Epithelial cell of esophagus (primary cell): Measurements from ENCODE around the gene DDX27.

Source experiments
- DNase-seq: peaks from one replicate; pipeline ENCODE4 v3.0.0; 2010; ENCODE audit warnings: low read depth
- H3K4me3 ChIP-seq: 2 replicates; pipeline ENCODE4 v1.5.1; 2011; ENCODE audit warnings: mild to moderate bottlenecking, low read length, control low read depth
- TF ChIP-seq, protein P1 (sequence below): IDR thresholded peaks from 2 replicates; pipeline ENCODE4 v1.5.1; 2011; ENCODE audit warnings: low read depth, mild to moderate bottlenecking, low read length, control low read depth, inconsistent platforms; ENCODE audit not compliant: insufficient read depth; ENCODE audit errors: missing control alignments

Gene DDX27

DNA sequence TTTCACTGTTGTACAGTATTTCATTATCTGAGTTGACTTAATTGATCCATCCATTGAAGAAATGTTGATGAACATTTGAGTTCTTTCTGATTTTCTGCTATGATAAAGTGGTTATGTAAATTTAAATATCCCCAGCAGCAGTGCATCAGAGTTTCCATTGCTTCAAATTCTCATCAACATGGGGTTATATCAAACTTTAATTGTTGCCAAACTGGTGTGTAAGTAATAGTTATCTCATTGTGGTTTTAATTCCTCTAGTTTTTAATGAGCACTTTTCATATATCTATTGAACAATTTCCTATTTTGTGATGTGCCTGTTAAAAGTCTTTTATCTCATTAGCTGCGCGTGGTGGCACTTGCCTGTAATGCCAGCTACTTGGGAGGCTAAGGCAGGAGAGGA lies 40.6 kb downstream of the DDX27 start:
- no peak overlapping the region for H3K4me3 ChIP-seq
- TF ChIP-seq, protein P1, sequence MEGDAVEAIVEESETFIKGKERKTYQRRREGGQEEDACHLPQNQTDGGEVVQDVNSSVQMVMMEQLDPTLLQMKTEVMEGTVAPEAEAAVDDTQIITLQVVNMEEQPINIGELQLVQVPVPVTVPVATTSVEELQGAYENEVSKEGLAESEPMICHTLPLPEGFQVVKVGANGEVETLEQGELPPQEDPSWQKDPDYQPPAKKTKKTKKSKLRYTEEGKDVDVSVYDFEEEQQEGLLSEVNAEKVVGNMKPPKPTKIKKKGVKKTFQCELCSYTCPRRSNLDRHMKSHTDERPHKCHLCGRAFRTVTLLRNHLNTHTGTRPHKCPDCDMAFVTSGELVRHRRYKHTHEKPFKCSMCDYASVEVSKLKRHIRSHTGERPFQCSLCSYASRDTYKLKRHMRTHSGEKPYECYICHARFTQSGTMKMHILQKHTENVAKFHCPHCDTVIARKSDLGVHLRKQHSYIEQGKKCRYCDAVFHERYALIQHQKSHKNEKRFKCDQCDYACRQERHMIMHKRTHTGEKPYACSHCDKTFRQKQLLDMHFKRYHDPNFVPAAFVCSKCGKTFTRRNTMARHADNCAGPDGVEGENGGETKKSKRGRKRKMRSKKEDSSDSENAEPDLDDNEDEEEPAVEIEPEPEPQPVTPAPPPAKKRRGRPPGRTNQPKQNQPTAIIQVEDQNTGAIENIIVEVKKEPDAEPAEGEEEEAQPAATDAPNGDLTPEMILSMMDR = no peak
- DNase-seq = no peak

DNA sequence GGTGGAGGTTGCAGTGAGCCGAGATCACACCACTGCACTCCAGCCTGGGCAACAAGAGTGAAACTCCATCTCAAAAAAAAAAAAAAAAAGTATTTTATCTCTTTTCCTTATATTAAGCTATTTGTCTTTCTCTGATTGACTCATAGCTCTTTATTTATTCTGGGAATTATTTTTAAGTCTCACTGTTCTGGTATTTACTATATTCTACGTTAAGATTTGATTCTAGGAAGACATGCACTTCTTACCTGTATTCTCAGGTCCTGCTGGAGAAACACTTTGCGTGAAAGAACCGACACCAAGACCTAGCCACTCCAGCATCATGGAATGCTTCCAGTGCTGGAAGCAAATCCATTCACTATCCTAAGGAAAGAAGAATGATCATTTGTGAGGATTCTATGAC lies 41.0 kb downstream of the DDX27 start:
- TF ChIP-seq, protein P1 = no peak
- no peak for DNase-seq

DNA sequence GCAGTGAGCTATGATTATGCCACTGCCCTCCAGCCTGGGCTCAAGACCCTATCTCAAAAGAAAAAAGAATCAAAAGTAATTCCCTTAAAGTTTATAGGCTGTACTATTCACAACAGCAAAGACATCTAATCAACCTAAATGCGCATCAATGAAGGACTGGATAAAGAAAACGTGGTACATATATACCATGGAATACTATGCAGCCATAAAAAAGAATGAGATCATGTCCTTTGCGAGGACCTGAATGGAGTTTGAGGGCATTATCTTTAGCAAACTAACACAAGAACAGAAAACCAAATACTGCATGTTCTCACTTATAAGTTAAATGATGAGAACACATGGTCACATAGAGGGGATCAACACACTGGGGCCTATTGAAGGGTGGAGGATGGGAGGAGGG lies 42.0 kb downstream of the DDX27 start:
- TF ChIP-seq, protein P1 = no peak
- no peak for DNase-seq
- H3K4me3 ChIP-seq = no peak overlapping the region

More for the DNA sequence above, 41.0 kb downstream of the DDX27 start:
- no peak overlapping the region for H3K4me3 ChIP-seq

DNA sequence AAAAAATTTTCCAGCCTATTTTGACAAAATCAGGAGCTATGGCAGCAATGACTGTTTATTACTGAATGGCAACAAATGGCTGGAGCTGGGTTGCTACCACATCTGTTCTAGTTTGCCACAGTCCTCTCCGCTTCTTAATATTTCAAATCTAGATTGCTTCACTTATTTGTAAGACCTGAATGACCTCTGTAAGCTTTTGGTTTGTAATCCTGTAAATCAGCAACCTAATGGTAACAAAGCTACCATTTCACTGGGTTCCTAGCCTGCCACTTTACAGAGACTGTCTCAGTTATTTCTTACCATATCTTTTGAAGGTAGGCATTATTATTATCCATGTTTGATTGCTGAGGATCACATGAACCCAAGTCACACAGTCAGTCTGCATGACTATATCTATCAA lies 43.2 kb downstream of the DDX27 start:
- no peak overlapping the region for H3K4me3 ChIP-seq
- DNase-seq = no peak
- TF ChIP-seq, protein P1 = no peak

DNA sequence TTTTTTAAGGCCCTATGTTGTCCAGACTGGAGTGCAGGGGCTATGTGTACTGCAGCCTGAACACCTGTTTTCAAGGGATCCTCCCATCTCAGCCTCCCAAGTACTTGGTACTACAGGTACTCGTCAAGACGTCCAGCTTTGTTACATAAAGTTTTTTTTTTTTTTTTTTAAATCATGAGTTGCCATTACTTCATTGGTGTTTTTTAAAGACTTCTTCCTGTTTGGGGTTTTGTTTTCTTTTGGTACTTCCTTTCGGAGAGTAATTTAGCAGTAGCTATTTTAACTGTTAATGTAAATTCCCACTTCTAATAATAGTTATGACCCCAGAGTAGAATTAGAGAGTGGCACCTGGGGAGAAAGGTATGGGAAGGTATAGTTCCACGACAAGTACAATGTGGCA lies 48.1 kb downstream of the DDX27 start:
- no peak overlapping the region for H3K4me3 ChIP-seq
- no peak for DNase-seq
- TF ChIP-seq, protein P1 = no peak

DNA sequence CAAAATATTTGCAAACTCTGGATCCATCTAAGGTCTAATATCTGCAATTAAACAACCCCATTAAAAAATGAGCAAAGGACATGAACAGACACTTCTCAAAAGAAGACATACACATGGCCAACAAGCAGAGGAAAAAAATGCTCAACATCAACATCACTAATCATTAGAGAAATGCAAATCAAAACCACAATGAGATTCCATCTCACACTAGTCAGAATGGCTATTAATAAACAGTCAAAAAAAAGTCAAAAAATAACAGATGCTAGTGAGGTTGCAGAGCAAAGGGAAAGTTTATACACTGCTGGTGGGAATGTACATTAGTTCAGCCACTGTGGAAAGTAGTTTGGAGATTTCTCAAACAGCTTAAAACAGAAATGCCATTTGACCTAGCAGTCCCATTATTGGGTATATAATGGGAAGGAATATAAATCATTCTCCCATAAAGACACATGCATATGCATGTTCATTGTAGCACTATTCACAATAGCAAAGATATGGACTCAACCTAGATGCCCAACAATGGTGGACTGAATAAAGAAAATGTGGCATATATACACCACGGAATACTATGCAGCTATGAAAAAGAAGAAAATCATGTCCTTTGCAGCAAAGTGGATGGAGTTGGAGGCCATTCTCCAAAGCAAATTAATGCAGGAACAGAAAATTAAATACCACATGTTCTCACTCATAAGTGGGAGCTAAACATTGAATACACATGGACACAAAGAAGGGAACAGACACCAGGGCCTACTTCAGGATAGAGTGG lies 49.6 kb downstream of the DDX27 start:
- TF ChIP-seq, protein P1 = no peak
- H3K4me3 ChIP-seq = no peak overlapping the region
- DNase-seq = no peak

DNA sequence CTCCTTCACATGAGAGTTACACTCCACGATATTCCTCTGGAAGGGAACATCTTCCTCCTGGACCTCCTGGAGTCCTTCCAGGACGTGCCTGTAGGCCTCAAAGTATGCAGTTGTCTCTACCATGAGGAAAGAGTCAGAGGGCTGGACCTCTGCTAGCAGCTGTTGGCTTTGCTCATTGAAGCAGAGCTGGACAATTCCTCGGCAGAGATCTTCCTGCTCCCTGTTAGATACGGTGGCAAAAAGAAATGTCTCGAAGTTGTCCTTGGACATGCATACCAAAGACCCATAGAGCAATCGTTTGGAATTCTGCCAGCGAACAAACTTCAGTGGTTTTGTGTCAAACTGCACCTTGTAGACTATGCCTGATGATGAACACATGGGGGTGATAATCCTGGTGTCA lies 51.0 kb downstream of the DDX27 start:
- DNase-seq = no peak
- TF ChIP-seq, protein P1 = no peak
- no peak overlapping the region for H3K4me3 ChIP-seq
